Erythroblast (primary cell): ENCODE measurements around the gene LIMD2.

ENCODE experiments used
- GATA1 ChIP-seq: IDR thresholded peaks from 2 replicates; pipeline ENCODE4 v1.6.1; 2011; ENCODE audit warnings: low read depth, mild to moderate bottlenecking, control low read depth, low read length, moderate library complexity
- POLR2A ChIP-seq: IDR thresholded peaks from 2 replicates; pipeline ENCODE4 v1.6.1; 2011; ENCODE audit warnings: mild to moderate bottlenecking, low read length

- TF ChIP-seq POLR2A: no peak
- TF ChIP-seq GATA1: no peak
These were observed 3.8 kb upstream of the LIMD2 start for GRCh38 chr17:63703556-63704258.
